Measurements from ENCODE around the gene IFI44. TPM values are rescaled to one million over a fixed set of nuclear protein-coding genes. Genes with fewer than 3 reads are reported as not detected.

IFI44 gene
- total RNA-seq, 2 experiments from 2014 or later, result not detected

- no peaks in the 10 kb centered on the region for H4K20me1 ChIP-seq (ENCODE audit: insufficient read depth, low read length)
- H3K4me2 ChIP-seq (ENCODE audit: low read length), result no peak overlapping the region
- H3K4me3 ChIP-seq (ENCODE audit: low read depth, low read length, poor library complexity, severe bottlenecking), result no peak overlapping the region
- no peaks in the 10 kb centered on the region for H3K9me2 ChIP-seq (ENCODE audit: insufficient read depth, low read length)
- intact Hi-C loops (cut with micrococcal nuclease; ENCODE audit: unreplicated experiment), result no loop called here
- no peaks in the 10 kb centered on the region for H3K9me3 ChIP-seq (ENCODE audit: low read length)
- ChIA-PET POLR2A (no interaction called here), CTCF (ENCODE audit: unreplicated experiment) (no interaction called here)
- H3K79me2 ChIP-seq (ENCODE audit: insufficient read depth, low read depth, low read length), result no peaks in the 10 kb centered on the region
- H2AFZ ChIP-seq (ENCODE audit: low read length), result no peak overlapping the region
- no peak for DNase-seq (ENCODE audit: low spot score)
- no peaks in the 10 kb centered on the region for H3K36me3 ChIP-seq (ENCODE audit: insufficient read depth, low read length)
- TF ChIP-seq, protein P1, sequence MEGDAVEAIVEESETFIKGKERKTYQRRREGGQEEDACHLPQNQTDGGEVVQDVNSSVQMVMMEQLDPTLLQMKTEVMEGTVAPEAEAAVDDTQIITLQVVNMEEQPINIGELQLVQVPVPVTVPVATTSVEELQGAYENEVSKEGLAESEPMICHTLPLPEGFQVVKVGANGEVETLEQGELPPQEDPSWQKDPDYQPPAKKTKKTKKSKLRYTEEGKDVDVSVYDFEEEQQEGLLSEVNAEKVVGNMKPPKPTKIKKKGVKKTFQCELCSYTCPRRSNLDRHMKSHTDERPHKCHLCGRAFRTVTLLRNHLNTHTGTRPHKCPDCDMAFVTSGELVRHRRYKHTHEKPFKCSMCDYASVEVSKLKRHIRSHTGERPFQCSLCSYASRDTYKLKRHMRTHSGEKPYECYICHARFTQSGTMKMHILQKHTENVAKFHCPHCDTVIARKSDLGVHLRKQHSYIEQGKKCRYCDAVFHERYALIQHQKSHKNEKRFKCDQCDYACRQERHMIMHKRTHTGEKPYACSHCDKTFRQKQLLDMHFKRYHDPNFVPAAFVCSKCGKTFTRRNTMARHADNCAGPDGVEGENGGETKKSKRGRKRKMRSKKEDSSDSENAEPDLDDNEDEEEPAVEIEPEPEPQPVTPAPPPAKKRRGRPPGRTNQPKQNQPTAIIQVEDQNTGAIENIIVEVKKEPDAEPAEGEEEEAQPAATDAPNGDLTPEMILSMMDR (conservative IDR thresholded peaks at IDR 0.05; ENCODE audit: low read length), result no peak
- no peak for TF ChIP-seq EZH2phosphoT487 (IDR thresholded peaks at IDR 0.05; ENCODE audit: borderline replicate concordance, low read depth, low read length)
- H3K4me1 ChIP-seq (ENCODE audit: insufficient read depth, low read length, poor library complexity, severe bottlenecking), result no peaks in the 10 kb centered on the region
- no peak overlapping the region for H3K27ac ChIP-seq (ENCODE audit: low read depth, low read length, poor library complexity, severe bottlenecking)
- no TSS peak for BruUV-seq (replicated peaks)
Observed at GRCh38 chr1:78622548-78622947, 27.1 kb upstream of the IFI44 start.

GRCh38 chr1:78624035-78624434 is 25.6 kb upstream of the IFI44 start:
- intact Hi-C loops (cut with micrococcal nuclease; ENCODE audit: unreplicated experiment), result no loop called here
- CTCF ChIA-PET (ENCODE audit: unreplicated experiment), result no interaction called here
- no peak for DNase-seq (ENCODE audit: low spot score)
- H3K4me2 ChIP-seq (ENCODE audit: low read length), result no peak overlapping the region
- POLR2A ChIA-PET, result no interaction called here
- no peaks in the 10 kb centered on the region for H3K9me2 ChIP-seq (ENCODE audit: insufficient read depth, low read length)
- H3K4me3 ChIP-seq (ENCODE audit: low read depth, low read length, poor library complexity, severe bottlenecking), result no peak overlapping the region
- BruUV-seq (replicated peaks), result no TSS peak
- no peak overlapping the region for H3K27ac ChIP-seq (ENCODE audit: low read depth, low read length, poor library complexity, severe bottlenecking)
- TF ChIP-seq, protein P1 (conservative IDR thresholded peaks at IDR 0.05; ENCODE audit: low read length), result no peak
- TF ChIP-seq EZH2phosphoT487 (IDR thresholded peaks at IDR 0.05; ENCODE audit: borderline replicate concordance, low read depth, low read length), result no peak
- no peaks in the 10 kb centered on the region for H3K9me3 ChIP-seq (ENCODE audit: low read length)
- no peaks in the 10 kb centered on the region for H3K36me3 ChIP-seq (ENCODE audit: insufficient read depth, low read length)
- H2AFZ ChIP-seq (ENCODE audit: low read length), result no peak overlapping the region
- H3K4me1 ChIP-seq (ENCODE audit: insufficient read depth, low read length, poor library complexity, severe bottlenecking), result no peaks in the 10 kb centered on the region
- no peaks in the 10 kb centered on the region for H3K79me2 ChIP-seq (ENCODE audit: insufficient read depth, low read depth, low read length)
- H4K20me1 ChIP-seq (ENCODE audit: insufficient read depth, low read length), result no peaks in the 10 kb centered on the region

- intact Hi-C loops (cut with micrococcal nuclease; ENCODE audit: unreplicated experiment), result no loop called here
- POLR2A ChIA-PET, result interaction anchor here (0.9 kb wide), 1 partner anchor 35 kb away, joined by 3 read pairs; no protein-coding TSS in a partner anchor
Observed at GRCh38 chr1:78627321-78627720, 22.3 kb upstream of the IFI44 start.

More at GRCh38 chr1:78627321-78627720, 22.3 kb upstream of the IFI44 start:
- Histone ChIP-seq H3K36me3 (ENCODE audit: insufficient read depth, low read length) (no peaks in the 10 kb centered on the region), H3K9me2 (ENCODE audit: insufficient read depth, low read length) (no peaks in the 10 kb centered on the region), H3K4me2 (ENCODE audit: low read length) (no peak overlapping the region), H3K4me1 (ENCODE audit: insufficient read depth, low read length, poor library complexity, severe bottlenecking) (no peaks in the 10 kb centered on the region), H3K4me3 (ENCODE audit: low read depth, low read length, poor library complexity, severe bottlenecking) (no peak overlapping the region), H2AFZ (ENCODE audit: low read length) (no peak overlapping the region), H3K9me3 (ENCODE audit: low read length) (no peaks in the 10 kb centered on the region), H3K79me2 (ENCODE audit: insufficient read depth, low read depth, low read length) (no peaks in the 10 kb centered on the region), H3K27ac (ENCODE audit: low read depth, low read length, poor library complexity, severe bottlenecking) (no peak overlapping the region), H4K20me1 (ENCODE audit: insufficient read depth, low read length) (no peaks in the 10 kb centered on the region)
- no TSS peak for BruUV-seq (replicated peaks)
- no peak for TF ChIP-seq EZH2phosphoT487 (IDR thresholded peaks at IDR 0.05; ENCODE audit: borderline replicate concordance, low read depth, low read length)
- TF ChIP-seq, protein P1 (conservative IDR thresholded peaks at IDR 0.05; ENCODE audit: low read length), result no peak
- CTCF ChIA-PET (ENCODE audit: unreplicated experiment), result no interaction called here
- DNase-seq (ENCODE audit: low spot score), result no peak

Measured in OCI-LY7 (cell line).